Testis (tissue), 3 donors: Measurements from ENCODE around the gene GSG1L. TPM values are rescaled to one million over a fixed set of nuclear protein-coding genes. Genes with fewer than 3 reads are reported as not detected.

Experiments used
- DNase-seq: peaks from one replicate; pipeline ENCODE4 v3.0.0-alpha.2; 2019
- H3K27ac ChIP-seq, 2 donors: fragments of 200-600 bp; sonication (generic); one replicate each; pipeline ENCODE4 v1.5.1; 2019
- H3K27me3 ChIP-seq: fragments of 200-600 bp; sonication (generic); one replicate; pipeline ENCODE4 v1.5.1; 2019
- H3K36me3 ChIP-seq: fragments of 200-600 bp; sonication (generic); one replicate; pipeline ENCODE4 v1.5.1; 2017; ENCODE audit warnings: low read depth; ENCODE audit errors: missing control alignments
- H3K4me1 ChIP-seq: fragments of 200-600 bp; sonication (generic); one replicate; pipeline ENCODE4 v1.5.1; 2019
- H3K4me3 ChIP-seq, 2 donors: fragments of 200-600 bp; sonication (generic); one replicate each; pipeline ENCODE4 v1.5.1; 2017 to 2019
- H3K9me3 ChIP-seq: fragments of 200-600 bp; sonication (generic); one replicate; pipeline ENCODE4 v1.5.1; 2017
- CTCF ChIP-seq, 3 experiments: fragments of 450-650 bp in 2 of 3; fragments of 200-600 bp in 1 of 3; sonication (generic) in 1 of 3; IDR thresholded peaks; one replicate each; pipeline ENCODE4 v1.5.1; 2016 to 2019; ENCODE audit warnings: antibody characterized with exemption in 3 of 3, mild to moderate bottlenecking in 2 of 3, moderate library complexity in 1 of 3
- POLR2A ChIP-seq: fragments of 450-650 bp; IDR thresholded peaks from one replicate; pipeline ENCODE4 v1.6.1; 2017; ENCODE audit warnings: antibody characterized with exemption, mild to moderate bottlenecking, moderate library complexity
- WGBS, 2 donors: methylation state at CpG; one replicate each; pipeline ENCODE4 v1.1.5; 2018; 5-methylcytosine and 5-hydroxymethylcytosine counted together
- intact Hi-C: fragments of 100-400 bp; cut with DNase I; formaldehyde crosslinking; loops from one replicate; pipeline ENCODE4 v1.15.1; 2023; ENCODE audit warnings: low total_unique reads
- polyA plus RNA-seq: library from polyadenylated mRNA; stranded (reverse); fragments of 350-450 nt; fragmentation: Illumina TruSeq; extraction: RNeasy Lipid Tissue Mini Kit (QIAGEN cat#74804); gene quantifications from one replicate; pipeline ENCODE4 v1.2.3, GENCODE V29; 2014; ENCODE audit warnings: low read depth, low replicate concordance; ENCODE audit not compliant: insufficient read depth
- total RNA-seq, 2 donors: library from RNA; depleted of rRNA; stranded (reverse); fragments of >200 nt; gene quantifications; one replicate each; pipeline ENCODE4 v1.2.3, GENCODE V29; 2016

The GSG1L gene
- total and polyA plus RNA-seq, 3 donors from 2014 or later: 1.1 to 2.8 (median 1.9) TPM

- no peaks in the 10 kb centered on the region for H3K36me3 ChIP-seq
- H3K4me3 ChIP-seq: no peak overlapping the region
- TF ChIP-seq POLR2A (no peak), CTCF (IDR thresholded peaks at IDR 0.05) (no peak)
- no peak for DNase-seq
- H3K27me3 ChIP-seq: no peaks in the 10 kb centered on the region
- WGBS, 2 donors: 57 to 66% methylated on average over 4 to 8 of the region's 8 CpGs
- H3K4me1 ChIP-seq: no peaks in the 10 kb centered on the region
- no peaks in the 10 kb centered on the region for H3K9me3 ChIP-seq
- intact Hi-C loops: no loop called here
- no peak overlapping the region for H3K27ac ChIP-seq
These were observed 204.5 kb downstream of the GSG1L start for GRCh38 chr16:27859020-27859419.

- no peak overlapping the region for H3K27ac ChIP-seq
- H3K36me3 ChIP-seq: no peaks in the 10 kb centered on the region
- H3K4me1 ChIP-seq: no peaks in the 10 kb centered on the region
- WGBS, 2 donors: 56 to 74% methylated on average over 1 to 3 of the region's 3 CpGs
- H3K27me3 ChIP-seq: no peaks in the 10 kb centered on the region
- H3K9me3 ChIP-seq: no peaks in the 10 kb centered on the region
- H3K4me3 ChIP-seq: no peak overlapping the region
- no peak for TF ChIP-seq POLR2A
- intact Hi-C loops: no loop called here
- DNase-seq: no peak
These were observed 209.9 kb downstream of the GSG1L start for GRCh38 chr16:27853651-27854050.

- TF ChIP-seq CTCF (IDR thresholded peaks at IDR 0.05) (no peak), POLR2A (no peak)
- no peaks in the 10 kb centered on the region for H3K36me3 ChIP-seq
- no peak overlapping the region for H3K27ac ChIP-seq
- H3K4me1 ChIP-seq: no peaks in the 10 kb centered on the region
- WGBS, 2 donors: 50 to 54% methylated on average over 9 of the region's 9 CpGs
- no peak overlapping the region for H3K4me3 ChIP-seq
- no peaks in the 10 kb centered on the region for H3K27me3 ChIP-seq
- no peak for DNase-seq
- no peaks in the 10 kb centered on the region for H3K9me3 ChIP-seq
- intact Hi-C loops: no loop called here
These were observed 210.4 kb downstream of the GSG1L start for GRCh38 chr16:27853101-27853500.

GRCh38 chr16:27852681-27853080, 210.8 kb downstream of the GSG1L start:
- no peaks in the 10 kb centered on the region for H3K9me3 ChIP-seq
- no peak for DNase-seq
- H3K36me3 ChIP-seq: no peaks in the 10 kb centered on the region
- intact Hi-C loops: no loop called here
- H3K4me3 ChIP-seq: no peak overlapping the region
- WGBS, 2 donors: 69 to 85% methylated on average over 13 of the region's 13 CpGs
- H3K27ac ChIP-seq: no peak overlapping the region
- TF ChIP-seq POLR2A (no peak), CTCF (IDR thresholded peaks at IDR 0.05) (no peak)
- no peaks in the 10 kb centered on the region for H3K27me3 ChIP-seq
- H3K4me1 ChIP-seq: no peaks in the 10 kb centered on the region

GRCh38 chr16:27852116-27852515, 211.4 kb downstream of the GSG1L start:
- intact Hi-C loops: no loop called here
- Histone ChIP-seq H3K9me3 (no peaks in the 10 kb centered on the region), H3K4me1 (no peaks in the 10 kb centered on the region), H3K27ac (no peak overlapping the region), H3K27me3 (no peaks in the 10 kb centered on the region), H3K4me3 (no peak overlapping the region), H3K36me3 (no peaks in the 10 kb centered on the region)
- DNase-seq: no peak
- TF ChIP-seq CTCF (IDR thresholded peaks at IDR 0.05) (no peak), POLR2A (no peak)
- 83 to 91% methylated on average over 5 to 7 of the region's 7 CpGs for WGBS, 2 donors
